HL-60 (cell line): ENCODE data around the gene DISP3.

Experiments
- DNase-seq, 2 experiments: peaks; one replicate each; pipeline ENCODE4 v3.0.0-alpha.2; 2010 to 2020; ENCODE audit warnings: low read depth in 1 of 2, low spot score in 1 of 2
- H3K27ac ChIP-seq: fragments of 250-450 bp; sonication (Bioruptor Pico); replicated peaks from 2 replicates; pipeline ENCODE4 v1.5.1; 2020; ENCODE audit warnings: mild to moderate bottlenecking, moderate library complexity
- H3K27me3 ChIP-seq: fragments of 250-450 bp; sonication (Bioruptor Pico); 2 replicates; pipeline ENCODE4 v1.5.1; 2021; ENCODE audit warnings: mild to moderate bottlenecking, moderate library complexity; ENCODE audit not compliant: insufficient read depth, poor library complexity, severe bottlenecking
- H3K4me3 ChIP-seq: replicated peaks from 2 replicates; pipeline ENCODE4 v1.5.1; 2011; ENCODE audit warnings: mild to moderate bottlenecking, control low read depth, low read length; ENCODE audit not compliant: insufficient read depth
- GABPA ChIP-seq: IDR thresholded peaks from 2 replicates; pipeline ENCODE4 v1.6.1; 2012; ENCODE audit warnings: low read depth
- POLR2AphosphoS5 ChIP-seq: IDR thresholded peaks from 2 replicates; pipeline ENCODE4 v1.6.1; 2012; ENCODE audit warnings: low read depth
- SPI1 ChIP-seq: IDR thresholded peaks from 2 replicates; pipeline ENCODE4 v1.6.1; 2012; ENCODE audit warnings: low read depth, mild to moderate bottlenecking, borderline replicate concordance
- TF ChIP-seq, protein P1 (sequence below): IDR thresholded peaks from one replicate; pipeline ENCODE4 v1.5.1; 2011; ENCODE audit warnings: low read length, control low read depth, inconsistent platforms; ENCODE audit not compliant: insufficient read depth
- TF ChIP-seq, protein P2 (sequence below): IDR thresholded peaks from 2 replicates; pipeline ENCODE4 v1.6.1; 2012; ENCODE audit warnings: low read depth; ENCODE audit not compliant: insufficient replicate concordance

Gene DISP3

GRCh38 chr1:11539850-11540772, 61.2 kb downstream of the DISP3 start:
- H3K4me3 ChIP-seq: no peak overlapping the region
- TF ChIP-seq, protein P1, sequence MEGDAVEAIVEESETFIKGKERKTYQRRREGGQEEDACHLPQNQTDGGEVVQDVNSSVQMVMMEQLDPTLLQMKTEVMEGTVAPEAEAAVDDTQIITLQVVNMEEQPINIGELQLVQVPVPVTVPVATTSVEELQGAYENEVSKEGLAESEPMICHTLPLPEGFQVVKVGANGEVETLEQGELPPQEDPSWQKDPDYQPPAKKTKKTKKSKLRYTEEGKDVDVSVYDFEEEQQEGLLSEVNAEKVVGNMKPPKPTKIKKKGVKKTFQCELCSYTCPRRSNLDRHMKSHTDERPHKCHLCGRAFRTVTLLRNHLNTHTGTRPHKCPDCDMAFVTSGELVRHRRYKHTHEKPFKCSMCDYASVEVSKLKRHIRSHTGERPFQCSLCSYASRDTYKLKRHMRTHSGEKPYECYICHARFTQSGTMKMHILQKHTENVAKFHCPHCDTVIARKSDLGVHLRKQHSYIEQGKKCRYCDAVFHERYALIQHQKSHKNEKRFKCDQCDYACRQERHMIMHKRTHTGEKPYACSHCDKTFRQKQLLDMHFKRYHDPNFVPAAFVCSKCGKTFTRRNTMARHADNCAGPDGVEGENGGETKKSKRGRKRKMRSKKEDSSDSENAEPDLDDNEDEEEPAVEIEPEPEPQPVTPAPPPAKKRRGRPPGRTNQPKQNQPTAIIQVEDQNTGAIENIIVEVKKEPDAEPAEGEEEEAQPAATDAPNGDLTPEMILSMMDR: no peak
- no peak for TF ChIP-seq SPI1
- TF ChIP-seq, protein P2, sequence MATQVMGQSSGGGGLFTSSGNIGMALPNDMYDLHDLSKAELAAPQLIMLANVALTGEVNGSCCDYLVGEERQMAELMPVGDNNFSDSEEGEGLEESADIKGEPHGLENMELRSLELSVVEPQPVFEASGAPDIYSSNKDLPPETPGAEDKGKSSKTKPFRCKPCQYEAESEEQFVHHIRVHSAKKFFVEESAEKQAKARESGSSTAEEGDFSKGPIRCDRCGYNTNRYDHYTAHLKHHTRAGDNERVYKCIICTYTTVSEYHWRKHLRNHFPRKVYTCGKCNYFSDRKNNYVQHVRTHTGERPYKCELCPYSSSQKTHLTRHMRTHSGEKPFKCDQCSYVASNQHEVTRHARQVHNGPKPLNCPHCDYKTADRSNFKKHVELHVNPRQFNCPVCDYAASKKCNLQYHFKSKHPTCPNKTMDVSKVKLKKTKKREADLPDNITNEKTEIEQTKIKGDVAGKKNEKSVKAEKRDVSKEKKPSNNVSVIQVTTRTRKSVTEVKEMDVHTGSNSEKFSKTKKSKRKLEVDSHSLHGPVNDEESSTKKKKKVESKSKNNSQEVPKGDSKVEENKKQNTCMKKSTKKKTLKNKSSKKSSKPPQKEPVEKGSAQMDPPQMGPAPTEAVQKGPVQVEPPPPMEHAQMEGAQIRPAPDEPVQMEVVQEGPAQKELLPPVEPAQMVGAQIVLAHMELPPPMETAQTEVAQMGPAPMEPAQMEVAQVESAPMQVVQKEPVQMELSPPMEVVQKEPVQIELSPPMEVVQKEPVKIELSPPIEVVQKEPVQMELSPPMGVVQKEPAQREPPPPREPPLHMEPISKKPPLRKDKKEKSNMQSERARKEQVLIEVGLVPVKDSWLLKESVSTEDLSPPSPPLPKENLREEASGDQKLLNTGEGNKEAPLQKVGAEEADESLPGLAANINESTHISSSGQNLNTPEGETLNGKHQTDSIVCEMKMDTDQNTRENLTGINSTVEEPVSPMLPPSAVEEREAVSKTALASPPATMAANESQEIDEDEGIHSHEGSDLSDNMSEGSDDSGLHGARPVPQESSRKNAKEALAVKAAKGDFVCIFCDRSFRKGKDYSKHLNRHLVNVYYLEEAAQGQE: no peak
- TF ChIP-seq POLR2AphosphoS5: no peak
- no peak for TF ChIP-seq GABPA
- DNase-seq: no peak
- H3K27ac ChIP-seq: no peak overlapping the region
- H3K27me3 ChIP-seq: no peaks in the 10 kb centered on the region

DNA sequence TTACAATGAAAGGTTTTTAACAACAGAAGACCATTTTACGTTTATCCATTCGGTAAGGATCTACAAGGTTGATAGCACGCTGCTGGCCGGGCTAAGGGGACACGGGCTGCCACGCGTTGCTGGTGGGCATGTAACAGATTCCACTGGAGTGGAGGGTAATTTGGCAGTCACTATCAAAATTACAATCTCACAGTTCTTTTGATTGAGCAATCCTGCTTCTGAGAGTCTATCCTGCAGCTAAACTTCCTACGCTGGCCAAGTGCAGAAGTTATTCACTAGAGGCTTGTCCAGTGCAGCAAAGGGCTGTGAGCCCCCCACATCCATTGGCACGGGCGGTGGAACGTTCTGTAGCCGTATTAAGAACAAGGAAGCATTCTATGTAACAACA, 61.8 kb downstream of the DISP3 start:
- DNase-seq: no peak
- TF ChIP-seq, protein P2: no peak
- no peak for TF ChIP-seq POLR2AphosphoS5
- no peak for TF ChIP-seq SPI1
- no peak for TF ChIP-seq GABPA
- TF ChIP-seq, protein P1: no peak
- H3K27ac ChIP-seq: no peak overlapping the region
- no peaks in the 10 kb centered on the region for H3K27me3 ChIP-seq
- no peak overlapping the region for H3K4me3 ChIP-seq

- no peaks in the 10 kb centered on the region for H3K27me3 ChIP-seq
- H3K4me3 ChIP-seq: no peak overlapping the region
- TF ChIP-seq SPI1: no peak
- TF ChIP-seq, protein P1: no peak
- TF ChIP-seq GABPA: no peak
- TF ChIP-seq, protein P2: no peak
- no peak for TF ChIP-seq POLR2AphosphoS5
- DNase-seq: no peak
- no peak overlapping the region for H3K27ac ChIP-seq
Observed at GRCh38 chr1:11541236-11541635, 62.3 kb downstream of the DISP3 start.
